Measurements from ENCODE around the gene PRDM15. TPM values are rescaled to one million over a fixed set of nuclear protein-coding genes. Genes with fewer than 3 reads are reported as not detected.

PRDM15 gene
- total RNA-seq, 1 donor from 2014 or later, result 20.5 TPM

- no peak for DNase-seq (ENCODE audit: low spot score in 2 of 2)
These were observed 126.9 kb downstream of the PRDM15 start for GRCh38 chr21:41752231-41752681.

GRCh38 chr21:41751611-41752011 lies 127.5 kb downstream of the PRDM15 start:
- no peak for TF ChIP-seq CTCF (IDR thresholded peaks at IDR 0.05)
- Histone ChIP-seq H3K4me1 (no peaks in the 10 kb centered on the region), H3K27me3 (no peaks in the 10 kb centered on the region), H3K9me3 (no peaks in the 10 kb centered on the region), H3K36me3 (peaks cover 0 to 2% of the 10 kb centered on the region in 2 donors), H3K27ac (peak overlapping the region in 1 of 2 donors; percentile 2), H3K4me3 (no peak overlapping the region)
- DNase-seq (ENCODE audit: low spot score in 2 of 2), result no peak
- intact Hi-C loops (cut with DNase I), result no loop called here

More at GRCh38 chr21:41752231-41752681, 126.9 kb downstream of the PRDM15 start:
- no peaks in the 10 kb centered on the region for H3K4me1 ChIP-seq
- H3K27ac ChIP-seq, result no peak overlapping the region
- H3K27me3 ChIP-seq, result no peaks in the 10 kb centered on the region
- peaks cover 0 to 2% of the 10 kb centered on the region in 2 donors for H3K36me3 ChIP-seq
- H3K4me3 ChIP-seq, result no peak overlapping the region
- TF ChIP-seq CTCF (IDR thresholded peaks at IDR 0.05), result no peak
- intact Hi-C loops (cut with DNase I), result no loop called here
- no peaks in the 10 kb centered on the region for H3K9me3 ChIP-seq

GRCh38 chr21:41750532-41751151 lies 128.5 kb downstream of the PRDM15 start:
- no peak overlapping the region for H3K4me3 ChIP-seq
- intact Hi-C loops (cut with DNase I), result no loop called here
- no peak for TF ChIP-seq CTCF (IDR thresholded peaks at IDR 0.05)
- no peak overlapping the region for H3K27ac ChIP-seq
- peaks cover 0 to 3% of the 10 kb centered on the region in 2 donors for H3K36me3 ChIP-seq
- no peaks in the 10 kb centered on the region for H3K4me1 ChIP-seq
- DNase-seq (ENCODE audit: low spot score in 2 of 2), result no peak
- H3K9me3 ChIP-seq, result no peaks in the 10 kb centered on the region
- H3K27me3 ChIP-seq, result no peaks in the 10 kb centered on the region

- no peaks in the 10 kb centered on the region for H3K9me3 ChIP-seq
- no peaks in the 10 kb centered on the region for H3K4me1 ChIP-seq
- peaks cover 0 to 5% of the 10 kb centered on the region in 2 donors for H3K36me3 ChIP-seq
- no peak for TF ChIP-seq CTCF (IDR thresholded peaks at IDR 0.05)
- H3K27ac ChIP-seq, result no peak overlapping the region
- intact Hi-C loops (cut with DNase I), result no loop called here
- H3K27me3 ChIP-seq, result no peaks in the 10 kb centered on the region
- DNase-seq (ENCODE audit: low spot score in 2 of 2), result no peak
- no peak overlapping the region for H3K4me3 ChIP-seq
These were observed 129.1 kb downstream of the PRDM15 start for GRCh38 chr21:41750051-41750450.

- Histone ChIP-seq H3K4me3 (no peak overlapping the region), H3K27ac (no peak overlapping the region), H3K27me3 (no peaks in the 10 kb centered on the region), H3K9me3 (no peaks in the 10 kb centered on the region), H3K36me3 (peaks cover 0 to 5% of the 10 kb centered on the region in 2 donors), H3K4me1 (no peaks in the 10 kb centered on the region)
- intact Hi-C loops (cut with DNase I), result no loop called here
- no peak for DNase-seq (ENCODE audit: low spot score in 2 of 2)
- TF ChIP-seq CTCF (IDR thresholded peaks at IDR 0.05), result no peak
These were observed 129.9 kb downstream of the PRDM15 start for GRCh38 chr21:41749286-41749685.

Other genes with a start within 250 kb of the PRDM15 start
- gene RIPK4, start 112.3 kb downstream of the PRDM15 start, total RNA-seq, result 6.4 TPM
- gene C2CD2, start 74.7 kb upstream of the PRDM15 start, total RNA-seq, result 45.0 TPM
- gene ZBTB21, start 131.0 kb upstream of the PRDM15 start, total RNA-seq, result 11.1 TPM
- not detected for gene UMODL1, start 192.0 kb upstream of the PRDM15 start, total RNA-seq

Data from ascending aorta (tissue), 2 donors.